ENCODE data around the gene CD44.

DNA sequence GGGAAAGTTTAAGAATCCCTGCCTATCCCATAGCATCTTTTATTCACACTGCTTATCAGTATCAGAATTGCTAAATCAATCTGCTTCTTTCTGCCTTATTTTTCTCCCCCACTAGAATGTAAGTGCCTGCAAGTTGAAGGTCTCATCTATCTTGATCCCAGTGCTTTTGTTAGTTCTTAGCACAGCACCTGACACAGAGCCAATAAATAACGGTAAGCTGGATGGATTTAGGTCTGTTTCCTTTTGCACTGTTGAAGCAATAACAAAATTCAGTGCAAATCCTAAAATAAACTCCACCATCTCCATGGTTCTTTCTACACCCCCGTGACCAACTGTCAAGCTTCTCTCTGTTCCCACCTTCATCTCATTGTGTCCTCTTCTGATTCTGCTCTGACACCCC is 36.7 kb upstream of the CD44 start:
- TF ChIP-seq POLR2A (IDR thresholded peaks at IDR 0.05): no peak
- TF ChIP-seq, protein P1, sequence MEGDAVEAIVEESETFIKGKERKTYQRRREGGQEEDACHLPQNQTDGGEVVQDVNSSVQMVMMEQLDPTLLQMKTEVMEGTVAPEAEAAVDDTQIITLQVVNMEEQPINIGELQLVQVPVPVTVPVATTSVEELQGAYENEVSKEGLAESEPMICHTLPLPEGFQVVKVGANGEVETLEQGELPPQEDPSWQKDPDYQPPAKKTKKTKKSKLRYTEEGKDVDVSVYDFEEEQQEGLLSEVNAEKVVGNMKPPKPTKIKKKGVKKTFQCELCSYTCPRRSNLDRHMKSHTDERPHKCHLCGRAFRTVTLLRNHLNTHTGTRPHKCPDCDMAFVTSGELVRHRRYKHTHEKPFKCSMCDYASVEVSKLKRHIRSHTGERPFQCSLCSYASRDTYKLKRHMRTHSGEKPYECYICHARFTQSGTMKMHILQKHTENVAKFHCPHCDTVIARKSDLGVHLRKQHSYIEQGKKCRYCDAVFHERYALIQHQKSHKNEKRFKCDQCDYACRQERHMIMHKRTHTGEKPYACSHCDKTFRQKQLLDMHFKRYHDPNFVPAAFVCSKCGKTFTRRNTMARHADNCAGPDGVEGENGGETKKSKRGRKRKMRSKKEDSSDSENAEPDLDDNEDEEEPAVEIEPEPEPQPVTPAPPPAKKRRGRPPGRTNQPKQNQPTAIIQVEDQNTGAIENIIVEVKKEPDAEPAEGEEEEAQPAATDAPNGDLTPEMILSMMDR (IDR thresholded peaks at IDR 0.05): no peak
- TF ChIP-seq EP300 (IDR thresholded peaks at IDR 0.05; ENCODE audit: low read depth): no peak
